Loucy (cell line): ENCODE results near the gene APC2.

Source experiments
- H2AFZ ChIP-seq: fragments of 200-600 bp; sonication (generic); 2 replicates; pipeline ENCODE4 v1.6.0; 2016; ENCODE audit warnings: antibody characterized with exemption, mild to moderate bottlenecking, low read length, moderate library complexity
- H3F3A ChIP-seq: fragments of 200-600 bp; 2 replicates; pipeline ENCODE4 v1.6.0; 2016; ENCODE audit warnings: antibody characterized with exemption, low read depth, mild to moderate bottlenecking
- H3K27me3 ChIP-seq: fragments of 200-600 bp; sonication (generic); 2 replicates; pipeline ENCODE4 v1.6.1; 2014; ENCODE audit warnings: low read length, mild to moderate bottlenecking; ENCODE audit not compliant: insufficient read depth, poor library complexity, severe bottlenecking
- H3K36me3 ChIP-seq: fragments of 200-600 bp; sonication (generic); 2 replicates; pipeline ENCODE4 v1.6.1; 2016; ENCODE audit warnings: low read length; ENCODE audit not compliant: insufficient read depth
- H3K4me1 ChIP-seq: fragments of 200-600 bp; sonication (generic); 2 replicates; pipeline ENCODE4 v1.5.1; 2014; ENCODE audit warnings: low read length, mild to moderate bottlenecking; ENCODE audit not compliant: insufficient read depth, poor library complexity, severe bottlenecking
- H3K4me2 ChIP-seq: fragments of 200-600 bp; sonication (generic); 2 replicates; pipeline ENCODE4 v1.6.0; 2014; ENCODE audit warnings: antibody characterized with exemption, low read length, low read depth, mild to moderate bottlenecking; ENCODE audit not compliant: poor library complexity, severe bottlenecking
- H3K4me3 ChIP-seq: fragments of 200-600 bp; sonication (generic); 2 replicates; pipeline ENCODE4 v1.5.1; 2014; ENCODE audit warnings: low read length, mild to moderate bottlenecking, mixed read lengths; ENCODE audit not compliant: poor library complexity, severe bottlenecking
- H3K79me2 ChIP-seq: fragments of 200-600 bp; sonication (generic); 2 replicates; pipeline ENCODE4 v1.6.1; 2014; ENCODE audit warnings: low read length; ENCODE audit not compliant: insufficient read depth
- H3K9ac ChIP-seq: fragments of 200-600 bp; sonication (generic); 2 replicates; pipeline ENCODE4 v1.6.0; 2014; ENCODE audit warnings: mild to moderate bottlenecking, low read depth, low read length, moderate library complexity; ENCODE audit not compliant: poor library complexity, severe bottlenecking
- H3K9me2 ChIP-seq: fragments of 200-600 bp; sonication (generic); replicated peaks from 2 replicates; pipeline ENCODE4 v1.6.1; 2016; ENCODE audit warnings: low read depth, low read length, mixed read lengths
- H3K9me3 ChIP-seq: fragments of 200-600 bp; sonication (generic); 2 replicates; pipeline ENCODE4 v1.6.1; 2014; ENCODE audit warnings: mild to moderate bottlenecking, antibody characterized with exemption, low read length, low read depth; ENCODE audit not compliant: insufficient read depth
- H4K20me1 ChIP-seq: fragments of 200-600 bp; sonication (generic); 2 replicates; pipeline ENCODE4 v1.6.0; 2014; ENCODE audit warnings: antibody characterized with exemption, low read length, mild to moderate bottlenecking; ENCODE audit not compliant: insufficient read depth, poor library complexity, severe bottlenecking
- CTCF ChIP-seq: fragments of 200-600 bp; sonication (generic); conservative IDR thresholded peaks from 2 replicates; pipeline ENCODE4 v1.5.1; 2014; ENCODE audit warnings: mild to moderate bottlenecking, antibody characterized with exemption, low read length
- EZH2phosphoT487 ChIP-seq: fragments of 200-600 bp; IDR thresholded peaks from 2 replicates; pipeline ENCODE4 v1.6.1; 2018; ENCODE audit warnings: antibody characterized with exemption, mild to moderate bottlenecking, moderate library complexity, borderline replicate concordance

APC2 gene

GRCh38 chr19:1466461-1467214 lies 16.7 kb downstream of the APC2 start:
- no peaks in the 10 kb centered on the region for H3K9me3 ChIP-seq
- no peaks in the 10 kb centered on the region for H3K9me2 ChIP-seq
- H2AFZ ChIP-seq = no peak overlapping the region
- H3K4me2 ChIP-seq = no peak overlapping the region
- H3K4me3 ChIP-seq = no peak overlapping the region
- H4K20me1 ChIP-seq = peaks cover 13% of the 10 kb centered on the region
- no peaks in the 10 kb centered on the region for H3F3A ChIP-seq
- no peaks in the 10 kb centered on the region for H3K27me3 ChIP-seq
- no peaks in the 10 kb centered on the region for H3K79me2 ChIP-seq
- H3K4me1 ChIP-seq = no peaks in the 10 kb centered on the region
- no peak overlapping the region for H3K9ac ChIP-seq
- no peaks in the 10 kb centered on the region for H3K36me3 ChIP-seq
- TF ChIP-seq EZH2phosphoT487 (no peak), CTCF (no peak)

GRCh38 chr19:1467215-1467489 lies 17.2 kb downstream of the APC2 start:
- H3K4me3 ChIP-seq = no peak overlapping the region
- H3K27me3 ChIP-seq = no peaks in the 10 kb centered on the region
- H3K9ac ChIP-seq = no peak overlapping the region
- peaks cover 14% of the 10 kb centered on the region for H4K20me1 ChIP-seq
- no peaks in the 10 kb centered on the region for H3F3A ChIP-seq
- H3K4me1 ChIP-seq = no peaks in the 10 kb centered on the region
- no peaks in the 10 kb centered on the region for H3K9me2 ChIP-seq
- no peaks in the 10 kb centered on the region for H3K9me3 ChIP-seq
- H3K79me2 ChIP-seq = no peaks in the 10 kb centered on the region
- no peak overlapping the region for H2AFZ ChIP-seq
- TF ChIP-seq EZH2phosphoT487 = no peak
- no peak for TF ChIP-seq CTCF
- H3K4me2 ChIP-seq = no peak overlapping the region
- no peaks in the 10 kb centered on the region for H3K36me3 ChIP-seq

GRCh38 chr19:1467490-1468273 lies 17.8 kb downstream of the APC2 start:
- Histone ChIP-seq H3K9me2 (no peaks in the 10 kb centered on the region), H3K36me3 (no peaks in the 10 kb centered on the region), H3F3A (no peaks in the 10 kb centered on the region), H3K4me1 (no peaks in the 10 kb centered on the region), H3K4me2 (no peak overlapping the region), H2AFZ (no peak overlapping the region), H3K9me3 (no peaks in the 10 kb centered on the region), H4K20me1 (peaks cover 14% of the 10 kb centered on the region), H3K27me3 (no peaks in the 10 kb centered on the region), H3K4me3 (no peak overlapping the region), H3K9ac (no peak overlapping the region), H3K79me2 (no peaks in the 10 kb centered on the region)
- TF ChIP-seq CTCF (no peak), EZH2phosphoT487 (no peak)
